Naive thymus-derived CD4-positive, alpha-beta T cell (primary cell): ENCODE data around the gene TTI1. TPM values are rescaled to one million over a fixed set of nuclear protein-coding genes. Genes with fewer than 3 reads are reported as not detected.

Experiments
- ATAC-seq: fragments of 150-1000 bp; cut with Tn5 transposase; 2 replicates; pipeline ENCODE4 v1.10.0; 2021; ENCODE audit warnings: mild to moderate bottlenecking, moderate library complexity
- CTCF ChIA-PET: fragments of 350-600 bp; sonication (Branson Sonifier 250); formaldehyde crosslinking; loops from one replicate; lab custom pipeline; 2021; ENCODE audit warnings: antibody characterized with exemption; lab: Charles Lee
- POLR2A ChIA-PET: fragments of 350-600 bp; sonication (Branson Sonifier 250); formaldehyde crosslinking; loops from one replicate; lab custom pipeline; 2021; ENCODE audit warnings: antibody characterized with exemption, inconsistent platforms; lab: Charles Lee
- DNase-seq, 9 donors: peaks; one replicate each; pipeline versions ENCODE4 v3.0.0 to v3.0.0-alpha.2; 2020 to 2022; ENCODE audit warnings: mixed read lengths in 1 of 9
- H3K27ac ChIP-seq: one replicate; pipeline ENCODE4 v1.7.0; 2013; ENCODE audit warnings: mild to moderate bottlenecking, low read depth, low read length, moderate library complexity
- H3K27me3 ChIP-seq, 2 donors: one replicate each; pipeline ENCODE4 v1.7.0; 2013; ENCODE audit warnings: low read length in 2 of 2, mild to moderate bottlenecking in 2 of 2, moderate library complexity in 2 of 2; ENCODE audit not compliant: control insufficient read depth in 2 of 2, insufficient read depth in 2 of 2
- H3K36me3 ChIP-seq, 3 experiments: 1 replicate in 2 of 3; 2 replicates in 1 of 3; pipeline ENCODE4 v1.7.0; 2013; ENCODE audit warnings: low read length in 3 of 3, mild to moderate bottlenecking in 3 of 3, moderate library complexity in 1 of 3; ENCODE audit not compliant: insufficient read depth in 3 of 3, control insufficient read depth in 2 of 3
- H3K4me1 ChIP-seq, 2 donors: one replicate each; pipeline ENCODE4 v1.7.0; 2013; ENCODE audit warnings: low read length in 2 of 2, mild to moderate bottlenecking in 2 of 2, moderate library complexity in 1 of 2; ENCODE audit not compliant: control insufficient read depth in 2 of 2, insufficient read depth in 2 of 2
- H3K4me3 ChIP-seq: 2 replicates; pipeline ENCODE4 v1.7.0; 2013; ENCODE audit warnings: mild to moderate bottlenecking, low read length
- H3K9me3 ChIP-seq, 3 experiments: 1 replicate in 2 of 3; 2 replicates in 1 of 3; pipeline ENCODE4 v1.7.0; 2013; ENCODE audit warnings: low read length in 3 of 3; ENCODE audit not compliant: control insufficient read depth in 2 of 3
- H3K27ac Mint-ChIP-seq, 9 donors: one replicate each; pipeline ENCODE4 v1.8.0; 2020 to 2022; ENCODE audit warnings: mixed read lengths in 9 of 9, mild to moderate bottlenecking in 8 of 9, moderate library complexity in 5 of 9, inconsistent platforms in 2 of 9
- H3K27me3 Mint-ChIP-seq, 5 donors: one replicate each; pipeline ENCODE4 v1.8.0; 2021 to 2022; ENCODE audit warnings: mixed read lengths in 5 of 5, mild to moderate bottlenecking in 1 of 5
- H3K36me3 Mint-ChIP-seq, 5 donors: one replicate each; pipeline ENCODE4 v1.8.0; 2020 to 2022; ENCODE audit warnings: mixed read lengths in 5 of 5, mild to moderate bottlenecking in 3 of 5, inconsistent platforms in 1 of 5
- H3K4me1 Mint-ChIP-seq, 7 donors: one replicate each; pipeline ENCODE4 v1.8.0; 2020 to 2022; ENCODE audit warnings: mixed read lengths in 7 of 7, mild to moderate bottlenecking in 3 of 7, inconsistent platforms in 1 of 7
- H3K4me3 Mint-ChIP-seq, 10 donors: one replicate each; pipeline ENCODE4 v1.8.0; 2020 to 2022; ENCODE audit warnings: mild to moderate bottlenecking in 10 of 10, mixed read lengths in 10 of 10, moderate library complexity in 6 of 10, inconsistent platforms in 2 of 10
- H3K9me3 Mint-ChIP-seq, 11 donors: one replicate each; pipeline ENCODE4 v1.8.0; 2020 to 2022; ENCODE audit warnings: mixed read lengths in 11 of 11, mild to moderate bottlenecking in 4 of 11, inconsistent platforms in 1 of 11, moderate library complexity in 1 of 11
- intact Hi-C, 2 donors: fragments of 100-400 bp; cut with micrococcal nuclease; formaldehyde crosslinking; loops; one replicate each; pipeline ENCODE4 v1.15.1; 2023
- polyA plus RNA-seq, 2 donors: library from polyadenylated mRNA; unstranded; fragments of 300-500 nt; fragmentation: Illumina TruSeq; gene quantifications; one replicate each; pipeline ENCODE4 v1.2.3, GENCODE V29; 2021
- total RNA-seq, 6 experiments: library from RNA in 5 of 6; stranded (reverse) in 5 of 6; gene quantifications; 1 replicate in 5 of 6; 2 replicates in 1 of 6; pipeline ENCODE4 v1.2.3 and lab custom pipeline; 2021 to 2026

TTI1 gene
- total and polyA plus RNA-seq, 7 experiments from 2014 or later = 15.0 to 29.8 (median 25.0) TPM

- no peaks in the 10 kb centered on the region for H3K36me3 Mint-ChIP-seq
- H3K27ac ChIP-seq = no peak overlapping the region
- DNase-seq (no peak), ATAC-seq (no peak)
- no peaks in the 10 kb centered on the region for H3K36me3 ChIP-seq
- ChIA-PET POLR2A (no interaction called here), CTCF (no interaction called here)
- H3K4me3 ChIP-seq = no peak overlapping the region
- H3K9me3 ChIP-seq = no peaks in the 10 kb centered on the region
- no peak overlapping the region for H3K4me3 Mint-ChIP-seq
- no peak overlapping the region for H3K27ac Mint-ChIP-seq
- H3K4me1 Mint-ChIP-seq = peaks cover 0 to 2% (median 0%) of the 10 kb centered on the region in 7 donors
- peaks cover 3 to 13% (median 10%) of the 10 kb centered on the region in 5 donors for H3K27me3 Mint-ChIP-seq
- H3K9me3 Mint-ChIP-seq = no peaks in the 10 kb centered on the region
- intact Hi-C loops = no loop called here
- H3K4me1 ChIP-seq = no peaks in the 10 kb centered on the region
- H3K27me3 ChIP-seq = no peaks in the 10 kb centered on the region
Observed at GRCh38 chr20:37933786-37934633, 99.2 kb downstream of the TTI1 start.

Other genes starting within 250 kb of the TTI1 start
- gene VSTM2L, start 130.3 kb downstream of the TTI1 start, total RNA-seq = under 1 TPM in 1 of 5 experiments, not detected in 4; 0.12 TPM
- not detected for gene VSTM2L, start 130.3 kb downstream of the TTI1 start, polyA plus RNA-seq
- 10 to 100 TPM; 43.5 to 49.1 (median 45.5) TPM for gene RPRD1B, start 290 bp upstream of the TTI1 start, total RNA-seq
- 1 to 10 TPM; 3.4 to 9.4 TPM for gene RPRD1B, start 290 bp upstream of the TTI1 start, polyA plus RNA-seq
- under 1 TPM; 0.11 to 0.94 (median 0.19) TPM for gene TGM2, start 131.8 kb upstream of the TTI1 start, total RNA-seq
- gene TGM2, start 131.8 kb upstream of the TTI1 start, polyA plus RNA-seq = not detected
- not detected for gene KIAA1755, start 227.3 kb upstream of the TTI1 start, total RNA-seq
- not detected for gene KIAA1755, start 227.3 kb upstream of the TTI1 start, polyA plus RNA-seq